Hindlimb muscle (tissue), 1 donor: Measurements from ENCODE around the gene OR6B1. TPM values are rescaled to one million over a fixed set of nuclear protein-coding genes. Genes with fewer than 3 reads are reported as not detected.
"Not testable (repeated sequence)": the region's sequence is repeated elsewhere in the genome, so short reads cannot be mapped to it uniquely, and the experiment has no call there.

Experiments
- DNase-seq: peaks from one replicate; pipeline ENCODE4 v3.0.0-alpha.2; 2013
- polyA plus RNA-seq: library from polyadenylated mRNA; unstranded; fragments of 120-200 nt; gene quantifications from one replicate; pipeline ENCODE4 v1.2.1, GENCODE V29; 2013; ENCODE audit not compliant: insufficient read length

The OR6B1 gene
- polyA plus RNA-seq, 1 donor = not detected

- DNase-seq = no peak
Measured at GRCh38 chr7:144006029-144006691, 6.0 kb downstream of the OR6B1 start.

- DNase-seq = peak; percentile 30
Measured at GRCh38 chr7:144006692-144007042, 6.5 kb downstream of the OR6B1 start.

DNA sequence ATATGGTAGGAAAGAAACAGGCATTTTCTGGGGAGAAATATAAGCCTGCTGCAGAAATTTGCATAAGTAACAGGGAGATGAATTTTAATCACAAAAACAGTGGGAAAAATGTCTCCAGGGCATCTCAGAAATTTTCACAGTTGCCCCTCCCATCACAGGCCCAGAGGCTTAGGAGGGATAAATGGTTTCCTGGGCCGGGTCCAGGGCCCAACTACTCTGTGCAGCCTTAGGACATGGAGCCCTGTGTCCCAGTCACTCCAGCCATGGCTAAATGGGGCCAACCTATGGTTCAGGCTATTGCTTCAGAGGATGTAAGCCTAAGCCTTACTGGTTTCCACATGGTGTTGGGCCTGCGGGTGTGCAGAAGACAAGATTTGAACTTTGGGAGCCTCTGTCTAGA, 9.2 kb downstream of the OR6B1 start:
- no peak for DNase-seq

- DNase-seq = not testable (repeated sequence)
Measured at GRCh38 chr7:144010061-144010460, 9.9 kb downstream of the OR6B1 start.

GRCh38 chr7:144010821-144011220, 10.7 kb downstream of the OR6B1 start:
- not testable (repeated sequence) for DNase-seq

GRCh38 chr7:144011458-144012230, 11.5 kb downstream of the OR6B1 start:
- no peak for DNase-seq

DNA sequence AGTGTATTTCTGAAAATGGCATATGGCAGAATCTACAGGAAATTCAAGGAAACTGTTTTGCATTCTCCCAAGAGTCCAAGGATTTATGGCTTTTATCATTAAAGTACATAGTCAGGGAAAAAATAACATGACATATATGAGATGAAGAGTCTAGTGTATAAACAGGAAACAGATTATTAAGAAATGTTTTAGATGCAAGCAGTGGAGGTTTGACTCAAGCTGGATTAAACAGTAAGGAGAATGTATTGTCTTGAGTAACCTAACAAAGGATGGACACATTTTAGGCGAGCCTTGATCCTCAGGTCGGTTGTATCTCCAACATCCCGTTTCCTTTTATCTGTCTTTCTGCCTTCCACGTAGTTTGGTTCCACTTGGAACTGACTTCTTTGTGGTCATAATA, 17.9 kb downstream of the OR6B1 start:
- no peak for DNase-seq

- no peak for DNase-seq
Measured at GRCh38 chr7:144019457-144019856, 19.3 kb downstream of the OR6B1 start.

GRCh38 chr7:144020340-144020739, 20.2 kb downstream of the OR6B1 start:
- DNase-seq = no peak

GRCh38 chr7:144022169-144022568, 22.0 kb downstream of the OR6B1 start:
- no peak for DNase-seq

DNA sequence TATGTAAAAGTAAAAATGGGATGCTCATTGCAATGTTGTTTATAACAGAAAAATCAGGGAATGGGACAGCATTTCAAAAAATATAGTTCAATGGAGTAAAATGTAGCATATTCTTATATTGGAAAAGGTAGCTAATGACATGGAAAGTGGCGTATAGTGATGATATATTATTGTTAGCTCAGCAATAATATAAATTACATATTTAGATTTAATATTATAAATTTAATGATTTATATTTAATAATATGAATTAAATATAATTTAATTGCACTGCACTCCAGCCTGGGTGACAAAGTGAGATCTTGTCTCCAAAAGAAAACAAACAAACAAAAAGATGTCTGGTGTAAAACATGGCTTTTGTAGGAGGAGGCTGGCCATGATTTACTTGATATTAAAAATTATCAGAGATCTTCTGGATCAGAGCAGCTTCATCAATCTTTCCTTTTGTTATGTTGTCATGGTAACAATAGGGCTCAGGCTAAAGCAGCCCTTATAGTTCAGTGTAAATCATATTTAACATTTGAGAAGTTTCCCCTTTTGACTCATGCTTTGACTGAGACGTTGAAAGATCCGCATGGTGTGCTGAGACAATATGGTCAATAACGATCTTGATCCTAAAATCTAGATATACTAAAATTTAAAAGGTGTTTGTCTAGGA, 23.2 kb downstream of the OR6B1 start:
- DNase-seq = no peak

DNA sequence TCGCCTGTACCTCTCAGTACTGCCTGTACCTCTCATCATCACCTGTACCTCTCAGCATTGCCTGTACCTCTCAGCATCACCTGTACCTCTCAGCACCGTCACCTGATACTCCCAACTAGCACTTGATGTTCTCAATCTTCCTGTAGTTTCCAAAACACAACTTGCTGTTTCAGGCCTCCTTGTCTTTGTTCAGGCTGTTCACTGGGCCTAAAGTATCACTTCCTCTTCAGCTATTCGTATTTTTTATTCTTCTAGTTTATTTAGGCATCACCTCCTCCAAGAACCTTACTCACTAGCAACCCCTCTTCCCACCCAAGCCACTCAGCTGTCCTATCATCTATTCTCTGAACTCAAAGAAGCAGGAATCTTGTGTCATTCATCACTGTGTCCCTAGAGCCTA, 24.1 kb downstream of the OR6B1 start:
- no peak for DNase-seq

- DNase-seq = no peak
Measured at GRCh38 chr7:144026203-144026883, 26.2 kb downstream of the OR6B1 start.

DNA sequence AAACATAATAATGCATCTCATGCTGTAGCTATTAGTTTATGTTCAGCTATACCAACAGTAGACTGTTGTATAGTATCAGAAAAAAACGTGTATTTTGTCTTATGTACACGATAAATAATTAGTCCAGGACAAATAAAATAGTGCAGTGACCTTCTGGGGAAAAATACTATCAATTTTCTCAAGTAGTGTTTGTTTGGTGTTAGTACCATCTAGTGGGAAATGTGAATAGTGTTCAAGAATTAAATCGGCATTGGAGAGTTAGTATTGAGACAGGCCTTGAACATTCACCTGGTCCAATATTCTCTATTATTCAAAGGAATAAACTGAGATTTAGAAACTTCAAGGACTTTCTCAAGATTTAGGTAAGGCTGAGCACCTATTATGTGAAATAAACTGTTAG, 26.9 kb downstream of the OR6B1 start:
- DNase-seq = no peak

DNA sequence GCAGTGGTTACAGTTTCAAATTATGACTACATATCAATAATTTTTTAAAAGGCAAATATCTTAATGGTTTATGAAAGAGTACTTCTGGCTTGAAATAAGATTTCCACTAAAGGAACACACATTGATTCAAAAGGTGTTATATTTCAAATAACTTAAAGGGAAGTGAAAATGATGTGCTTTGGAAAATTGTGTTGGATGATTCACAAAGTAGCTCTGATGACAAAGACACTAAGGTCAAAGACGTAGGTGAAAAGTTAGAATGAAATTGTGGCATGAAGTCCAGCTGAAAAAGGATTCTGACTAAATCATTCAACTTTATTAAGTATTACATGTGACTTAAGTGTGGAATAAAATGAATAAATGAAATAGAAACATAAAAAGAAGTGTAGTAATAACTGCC, 27.9 kb downstream of the OR6B1 start:
- DNase-seq = no peak

- no peak for DNase-seq
Measured at GRCh38 chr7:144028547-144028946, 28.4 kb downstream of the OR6B1 start.

DNA sequence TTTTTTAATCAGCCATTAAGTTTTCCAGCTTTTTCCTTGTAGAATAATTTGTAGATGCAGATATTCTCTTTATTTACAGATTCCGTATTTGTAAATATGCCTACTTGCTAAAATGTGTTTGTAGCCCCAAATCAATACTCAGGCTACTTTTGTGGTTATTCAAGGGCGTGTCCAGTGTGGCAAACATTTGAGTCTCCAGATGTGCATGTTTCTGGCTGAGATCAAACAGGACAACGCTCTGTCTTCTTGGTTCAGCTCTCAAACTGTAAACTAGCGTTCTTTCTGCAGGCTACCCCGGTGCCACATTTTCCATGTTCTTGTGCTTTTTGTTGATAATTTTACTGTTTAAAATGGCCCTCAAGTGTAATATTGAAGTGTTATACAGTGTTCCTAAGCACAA, 32.4 kb downstream of the OR6B1 start:
- DNase-seq = no peak

- no peak for DNase-seq
Measured at GRCh38 chr7:144032985-144033709, 33.0 kb downstream of the OR6B1 start.

DNA sequence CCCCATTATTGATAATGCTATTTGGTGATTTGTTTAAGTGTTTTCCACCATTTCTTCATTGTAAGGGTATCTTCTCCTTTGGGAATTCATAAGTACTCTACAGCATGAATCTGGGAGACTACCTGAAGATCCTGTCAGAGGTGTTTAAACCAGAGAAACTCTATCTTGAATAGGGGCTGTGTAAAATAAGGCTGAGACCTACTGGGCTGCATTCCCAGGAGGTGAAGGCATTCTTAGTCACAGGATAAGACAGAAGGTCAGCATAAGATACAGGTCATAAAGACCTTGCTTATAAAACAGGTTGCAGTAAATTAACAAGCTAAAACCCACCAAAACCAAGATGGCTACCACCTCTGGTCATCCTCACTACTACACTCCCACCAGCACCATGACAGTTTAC, 35.3 kb downstream of the OR6B1 start:
- no peak for DNase-seq

DNA sequence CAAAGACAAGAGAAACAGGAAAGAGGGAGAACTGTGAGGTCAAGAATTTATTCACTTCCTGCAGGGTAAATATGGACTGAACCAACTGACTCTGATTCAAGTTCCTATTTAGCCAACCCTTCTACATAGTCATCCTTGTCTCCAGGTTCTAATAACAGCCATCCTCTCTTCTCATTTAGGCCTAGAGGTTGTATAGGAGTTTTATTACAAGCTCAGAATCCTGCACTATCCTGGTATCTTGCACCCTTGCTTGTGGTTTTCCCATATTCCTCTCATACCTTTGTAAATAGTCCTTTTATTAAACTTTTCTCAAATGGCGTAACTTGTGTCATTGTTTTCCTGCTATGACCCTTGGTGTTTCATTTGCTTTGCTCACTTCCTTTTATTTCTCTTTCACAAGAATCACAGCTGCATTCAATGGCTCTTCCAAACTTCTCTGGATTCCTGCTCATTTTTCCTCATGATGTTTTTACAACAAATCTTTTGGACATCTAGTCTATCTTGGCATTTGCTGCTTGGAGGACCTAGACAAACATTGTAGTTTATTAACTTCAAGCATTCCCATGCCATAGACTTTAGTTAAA, 36.3 kb downstream of the OR6B1 start:
- DNase-seq = no peak

DNA sequence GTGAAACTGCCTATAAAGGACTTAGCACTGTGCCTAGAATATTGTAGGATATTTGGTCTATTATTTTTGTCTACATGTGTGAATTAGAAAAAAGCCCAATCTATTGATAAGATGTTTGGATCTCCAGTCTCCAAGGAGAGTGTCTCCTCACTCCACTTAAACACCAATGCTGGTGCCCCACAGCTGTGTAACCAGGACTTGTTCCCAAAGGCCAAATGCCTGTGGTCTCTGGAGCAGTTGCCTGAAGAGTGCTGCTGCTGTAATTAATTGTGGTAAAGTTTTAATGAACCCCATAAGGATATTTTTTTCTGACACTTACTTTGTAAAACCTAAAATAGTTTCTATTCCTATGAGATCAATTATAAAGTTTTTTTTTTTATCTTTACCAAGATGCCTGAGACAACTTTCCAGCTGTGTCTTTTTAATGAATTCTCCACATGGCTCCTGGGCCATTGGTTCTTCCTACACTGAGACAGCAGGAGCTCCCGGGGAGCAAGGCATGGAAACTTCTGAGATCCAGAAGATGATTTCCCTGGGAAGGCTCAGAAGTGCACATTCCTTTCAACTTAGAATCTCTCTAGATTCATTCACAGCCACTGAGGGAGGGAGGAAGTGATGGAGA, 37.4 kb downstream of the OR6B1 start:
- DNase-seq = no peak

GRCh38 chr7:144038887-144039286, 38.8 kb downstream of the OR6B1 start:
- no peak for DNase-seq
